SU-DHL-6 (cell line): ENCODE results near the gene SDCCAG8.

Source experiments
- CTCF ChIP-seq: fragments of 200-600 bp; sonication (generic); IDR thresholded peaks from one replicate; pipeline ENCODE4 v1.5.1; 2017; ENCODE audit warnings: antibody characterized with exemption, mild to moderate bottlenecking, low read length, moderate library complexity; ENCODE audit not compliant: insufficient read depth, poor library complexity, severe bottlenecking
- EZH2phosphoT487 ChIP-seq: fragments of 200-600 bp; sonication (generic), shearing (Covaris generic); conservative IDR thresholded peaks from 2 replicates; pipeline ENCODE4 v1.6.1; 2018; ENCODE audit warnings: mild to moderate bottlenecking, antibody characterized with exemption, low read length, moderate library complexity, mixed read lengths

- no peak for TF ChIP-seq CTCF
- no peak for TF ChIP-seq EZH2phosphoT487
Observed at GRCh38 chr1:243312952-243313634, 57.3 kb downstream of the SDCCAG8 start.
